ENCODE data around the gene GJB5. TPM values are rescaled to one million over a fixed set of nuclear protein-coding genes. Genes with fewer than 3 reads are reported as not detected.

The GJB5 gene
- total and polyA plus RNA-seq, 9 of the 15 experiments (the other 6 are each of a cell fraction or from before 2014, with no cell fraction given) = 0.04 TPM; not detected in 8

GRCh38 chr1:34721646-34722355 is 33.0 kb upstream of the GJB5 start:
- FAIRE-seq (no peak), ATAC-seq (no peak), DNase-seq (ENCODE audit: extremely low read depth in 1 of 4, low spot score in 3 of 4) (no peak)
- Histone ChIP-seq H3K79me2 (ENCODE audit: control insufficient read depth, insufficient read depth, low read length) (no peaks in the 10 kb centered on the region), H3K9ac (ENCODE audit: insufficient read depth in 1 of 2, low read depth in 2 of 2, low read length in 2 of 2) (no peak overlapping the region), H3K4me2 (ENCODE audit: insufficient read depth, low read length) (no peak overlapping the region), H3K9me3 (replicated peaks; ENCODE audit: control insufficient read depth, insufficient read depth, low read depth, low read length) (no peaks in the 10 kb centered on the region), H3K4me3 (no peak overlapping the region), H3K36me3 (ENCODE audit: control insufficient read depth, insufficient read depth, low read length) (no peaks in the 10 kb centered on the region), H3K9me1 (ENCODE audit: control insufficient read depth, insufficient read depth, low read length) (no peaks in the 10 kb centered on the region), H2AFZ (ENCODE audit: low read depth, low read length) (no peak overlapping the region), H4K20me1 (replicated peaks; ENCODE audit: control insufficient read depth, insufficient read depth, low read length) (no peaks in the 10 kb centered on the region), H3K27ac (ENCODE audit: extremely low read depth, low read depth, low read length) (no peak overlapping the region), H3K27me3 (ENCODE audit: control insufficient read depth in 2 of 2, insufficient read depth in 2 of 2, low read length in 2 of 2) (no peaks in the 10 kb centered on the region; a peak in 1 of 5 replicates), H3K4me1 (replicated peaks in 1 of 2; ENCODE audit: control insufficient read depth in 2 of 2, insufficient read depth in 2 of 2, low read length in 2 of 2) (no peaks in the 10 kb centered on the region)
- intact Hi-C loops (cut with micrococcal nuclease) (no loop called here), in situ Hi-C loops (cut with MboI) (no loop called here)
- 3% methylated on average over 6 of the region's 6 CpGs for WGBS (ENCODE audit: insufficient coverage, low coverage, missing lambda C conversion rate)
- TF ChIP-seq NR4A1 (CRISPR knock-in tag; IDR thresholded peaks at IDR 0.05) (no peak), NR4A1 (tag; IDR thresholded peaks at IDR 0.05) (no peak), GATAD2B (IDR thresholded peaks at IDR 0.05; ENCODE audit: borderline replicate concordance) (no peak), ZBTB2 (IDR thresholded peaks at IDR 0.05) (no peak)
- ChIA-PET CTCF (ENCODE audit: low intra/inter-chr PET ratio) (no interaction called here), POLR2A (interaction anchor here (0.6 to 1.1 kb wide), 2 partner anchors 9 to 23 kb away, joined by 3 read pairs; no protein-coding TSS in a partner anchor)
- no TSS peak for BruUV-seq (replicated peaks)

Data from K562 (cell line).